RWPE2 (cell line): Measurements from ENCODE around the gene CTNNA1.

Experiments used
- ATAC-seq: fragments of 200-7000 bp; cut with Tn5 transposase; 3 replicates; pipeline ENCODE4 v1.9.1; 2021; ENCODE audit warnings: low read depth
- DNase-seq: peaks from one replicate; pipeline ENCODE4 v3.0.0-alpha.2; 2020; ENCODE audit warnings: low spot score
- H3K27ac ChIP-seq: fragments of 450-650 bp; 2 replicates; pipeline ENCODE4 v1.5.1; 2017; ENCODE audit warnings: mild to moderate bottlenecking; ENCODE audit not compliant: poor library complexity, severe bottlenecking
- H3K27me3 ChIP-seq: fragments of 250-450 bp; sonication (Bioruptor Pico); 2 replicates; pipeline ENCODE4 v1.5.1; 2021; ENCODE audit warnings: mild to moderate bottlenecking, moderate library complexity; ENCODE audit not compliant: insufficient read depth, poor library complexity, severe bottlenecking
- H3K36me3 ChIP-seq: fragments of 250-450 bp; sonication (Bioruptor Pico); 2 replicates; pipeline ENCODE4 v1.5.1; 2020; ENCODE audit warnings: low read depth, mild to moderate bottlenecking, moderate library complexity
- H3K4me1 ChIP-seq: fragments of 250-450 bp; sonication (Bioruptor Pico); 2 replicates; pipeline ENCODE4 v1.5.1; 2021; ENCODE audit warnings: mild to moderate bottlenecking, moderate library complexity; ENCODE audit not compliant: insufficient read depth, poor library complexity, severe bottlenecking
- H3K4me3 ChIP-seq: fragments of 250-450 bp; sonication (Bioruptor Pico); 2 replicates; pipeline ENCODE4 v1.5.1; 2021; ENCODE audit warnings: mild to moderate bottlenecking, moderate library complexity; ENCODE audit not compliant: severe bottlenecking
- H3K9me3 ChIP-seq: fragments of 250-450 bp; sonication (Bioruptor Pico); 2 replicates; pipeline ENCODE4 v1.5.1; 2021; ENCODE audit warnings: mild to moderate bottlenecking, moderate library complexity; ENCODE audit not compliant: severe bottlenecking
- CTCF ChIP-seq: fragments of 450-650 bp; IDR thresholded peaks from one replicate; pipeline ENCODE4 v1.5.1; 2017; ENCODE audit warnings: mild to moderate bottlenecking, moderate library complexity; ENCODE audit not compliant: poor library complexity, severe bottlenecking

Gene CTNNA1

DNA sequence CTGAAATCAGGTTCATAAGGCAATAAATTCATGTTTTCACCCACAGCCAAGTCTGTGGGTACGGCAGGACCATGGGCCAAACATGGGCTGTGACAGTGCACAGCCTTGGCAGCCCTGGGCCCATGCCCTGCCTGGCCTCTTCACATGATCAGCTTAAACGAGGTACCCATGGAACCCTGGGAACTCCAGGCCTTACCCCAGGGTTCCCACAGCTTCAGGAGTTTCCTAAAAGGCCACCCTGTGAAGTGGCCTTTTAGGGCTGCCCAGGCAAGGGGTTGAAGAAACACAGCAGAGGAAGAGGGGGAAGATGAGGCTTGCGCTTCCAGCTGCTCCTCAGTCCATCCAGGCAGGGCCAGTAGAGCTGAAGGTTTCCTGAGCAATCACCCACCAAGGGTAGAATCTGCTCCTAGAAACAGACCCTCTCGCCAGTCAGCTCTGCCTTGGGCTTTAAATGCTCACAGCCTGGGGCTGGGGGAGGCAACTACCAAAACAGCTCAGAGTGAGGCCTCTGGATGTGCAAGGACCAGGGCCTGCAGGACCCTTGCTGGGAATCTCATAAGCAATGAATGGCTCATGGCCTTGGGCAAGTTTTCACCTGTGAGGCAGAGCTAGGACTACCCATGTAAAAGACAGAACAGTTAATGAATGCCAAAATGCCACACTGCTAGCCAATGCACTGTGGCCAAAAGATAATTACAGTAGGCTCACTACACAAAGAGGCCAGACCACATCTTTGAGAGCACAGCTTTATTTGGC is 201.2 kb downstream of the CTNNA1 start:
- Histone ChIP-seq H3K27me3 (no peaks in the 10 kb centered on the region), H3K4me1 (no peaks in the 10 kb centered on the region), H3K9me3 (no peaks in the 10 kb centered on the region), H3K36me3 (0 out of 2 replicates have a peak, but pooled peaks cover 3% of the 10 kb centered on the region), H3K4me3 (no peak overlapping the region), H3K27ac (no peak overlapping the region)
- DNase-seq (peak; percentile 34), ATAC-seq (no peak)
- no peak for TF ChIP-seq CTCF

DNA sequence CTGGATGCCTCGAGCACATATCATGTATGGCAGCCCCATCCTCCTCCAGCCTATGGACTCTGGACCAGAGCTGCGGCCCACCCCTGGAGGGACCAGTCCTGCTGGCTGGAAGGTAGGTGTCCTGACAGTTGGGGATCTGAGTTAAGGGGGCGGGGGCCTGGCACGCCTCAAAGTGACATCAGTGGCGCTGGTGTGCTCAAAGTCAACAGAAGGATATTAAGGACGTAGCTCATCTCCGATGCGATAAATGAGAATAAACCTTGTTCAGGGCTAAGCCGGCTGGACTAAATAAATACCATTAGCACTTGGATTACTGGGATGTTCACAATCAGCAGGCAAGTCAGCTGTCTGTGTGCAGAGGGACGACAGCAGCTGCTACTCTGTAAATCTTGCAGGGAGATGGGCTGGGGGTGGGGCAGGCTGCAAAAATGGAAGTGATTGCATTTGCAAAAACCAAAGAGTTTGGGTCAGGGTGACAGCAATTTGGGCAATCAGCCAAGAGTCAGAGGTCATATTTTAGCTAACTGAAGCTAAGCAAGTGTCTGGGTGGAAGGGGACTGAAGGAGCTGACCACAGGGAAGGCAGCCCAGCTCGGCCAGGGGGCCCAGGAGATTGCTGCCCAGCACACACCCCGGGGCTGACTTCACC is 201.9 kb downstream of the CTNNA1 start:
- no peaks in the 10 kb centered on the region for H3K4me1 ChIP-seq
- ATAC-seq (no peak), DNase-seq (peak; percentile 48)
- H3K36me3 ChIP-seq = 0 out of 2 replicates have a peak, but pooled peaks cover 3% of the 10 kb centered on the region
- no peak overlapping the region for H3K27ac ChIP-seq
- no peak for TF ChIP-seq CTCF
- no peaks in the 10 kb centered on the region for H3K9me3 ChIP-seq
- no peak overlapping the region for H3K4me3 ChIP-seq
- no peaks in the 10 kb centered on the region for H3K27me3 ChIP-seq

DNA sequence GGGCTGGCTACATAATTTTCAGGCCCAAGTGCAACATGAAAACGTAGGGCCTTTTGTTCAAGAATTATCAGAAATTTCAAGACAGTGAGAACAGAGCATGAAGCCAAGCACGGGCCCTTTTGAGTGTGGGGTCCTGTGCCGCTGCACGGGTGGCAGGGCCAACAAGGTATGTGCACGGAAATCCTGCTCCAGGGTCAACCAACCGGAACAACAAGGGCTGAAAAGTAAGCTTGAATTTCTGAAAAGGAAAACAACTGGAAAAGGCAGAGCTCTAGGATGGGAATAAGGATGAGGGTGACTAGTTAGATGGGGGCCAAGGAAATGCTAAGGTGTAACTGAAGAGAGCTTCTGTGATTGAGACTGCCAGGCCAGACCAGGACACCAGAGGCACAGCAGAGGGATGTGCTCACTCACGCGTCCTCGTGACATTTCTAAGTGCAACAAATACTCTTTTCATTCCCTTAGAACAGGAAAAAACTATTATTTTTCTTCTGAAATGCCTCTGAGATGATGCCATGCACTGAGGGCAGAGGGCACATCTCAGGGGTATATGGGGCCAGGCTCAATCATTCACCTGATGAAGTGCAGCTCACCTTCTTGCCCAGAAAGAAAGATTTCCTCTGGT is 202.6 kb downstream of the CTNNA1 start:
- no peaks in the 10 kb centered on the region for H3K4me1 ChIP-seq
- H3K27me3 ChIP-seq = no peaks in the 10 kb centered on the region
- H3K4me3 ChIP-seq = no peak overlapping the region
- H3K36me3 ChIP-seq = 0 out of 2 replicates have a peak, but pooled peaks cover 3% of the 10 kb centered on the region
- ATAC-seq = no peak
- no peak overlapping the region for H3K27ac ChIP-seq
- TF ChIP-seq CTCF = no peak
- H3K9me3 ChIP-seq = no peaks in the 10 kb centered on the region
- no peak for DNase-seq

DNA sequence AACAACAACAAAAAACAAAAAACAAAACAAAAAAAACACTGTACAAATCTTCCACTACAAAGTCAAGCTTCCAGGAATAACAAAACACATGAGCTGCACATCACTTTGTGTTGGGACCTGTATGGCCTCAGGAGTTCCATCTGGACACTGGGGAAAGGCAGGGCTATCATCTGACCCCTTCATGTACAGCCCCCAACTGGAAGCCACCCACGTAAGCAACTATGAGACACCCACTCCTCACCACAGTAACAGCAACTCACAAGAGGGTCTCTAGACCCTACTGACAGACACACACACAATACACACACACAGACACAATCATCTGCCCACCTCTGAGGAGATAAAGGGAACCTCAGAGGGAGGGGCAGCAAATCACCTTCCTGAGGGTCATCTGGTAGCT is 203.6 kb downstream of the CTNNA1 start:
- Histone ChIP-seq H3K9me3 (no peaks in the 10 kb centered on the region), H3K36me3 (0 out of 2 replicates have a peak, but pooled peaks cover 3% of the 10 kb centered on the region), H3K27me3 (no peaks in the 10 kb centered on the region), H3K4me1 (no peaks in the 10 kb centered on the region), H3K4me3 (no peak overlapping the region), H3K27ac (no peak overlapping the region)
- DNase-seq (no peak), ATAC-seq (no peak)
- no peak for TF ChIP-seq CTCF
